Motor neuron (in vitro differentiated cells): ENCODE measurements around the gene ORC1. TPM values are rescaled to one million over a fixed set of nuclear protein-coding genes. Genes with fewer than 3 reads are reported as not detected.
"Not testable (repeated sequence)": the region's sequence is repeated elsewhere in the genome, so short reads cannot be mapped to it uniquely, and the experiment has no call there.

Source experiments
- ATAC-seq, 8 experiments: fragments of 200-7000 bp; cut with Tn5 transposase; replicated peaks in 6 of 8; 2 replicates each; pipeline ENCODE4 v1.8.0; 2021; ENCODE audit warnings: mild to moderate bottlenecking in 8 of 8, moderate library complexity in 8 of 8
- H3K27ac ChIP-seq, 2 donors: fragments of 250-450 bp; sonication (Bioruptor Pico); 2 replicates each; pipeline ENCODE4 v1.9.0; 2021; ENCODE audit warnings: antibody characterized with exemption in 2 of 2, mild to moderate bottlenecking in 2 of 2, moderate library complexity in 1 of 2
- H3K4me1 ChIP-seq, 2 donors: fragments of 250-450 bp; sonication (Bioruptor Pico); replicated peaks in 1 of 2; 2 replicates each; pipeline ENCODE4 v1.6.1; 2021; ENCODE audit warnings: antibody characterized with exemption in 2 of 2, mild to moderate bottlenecking in 2 of 2, moderate library complexity in 1 of 2
- H3K4me3 ChIP-seq, 5 donors: fragments of 250-450 bp; sonication (Bioruptor Pico); 2 replicates each; pipeline ENCODE4 v1.9.0; 2021; ENCODE audit warnings: antibody characterized with exemption in 5 of 5, mild to moderate bottlenecking in 5 of 5, moderate library complexity in 4 of 5
- WGBS, 10 experiments: fragments of 450-650 bp; shearing (Covaris generic); methylation state at CpG; one replicate each; pipeline ENCODE4 v1.0.0; 2022; 5-methylcytosine and 5-hydroxymethylcytosine counted together
- in situ Hi-C, 9 experiments: fragments of 400-800 bp; cut with MboI; loops; one replicate each; pipeline ENCODE4 v1.15.0; 2021; ENCODE audit warnings: low sequenced_read_pairs in 9 of 9, low pct_unique_long_range_greater_than_20kb in 2 of 9; ENCODE audit not compliant: unreplicated experiment in 9 of 9
- total RNA-seq, 8 experiments: library from RNA; unstranded; fragments of 300-600 nt; gene quantifications; 2 replicates each; pipeline versions ENCODE4 v1.2.3 to v1.2.4, GENCODE V29; 2022

ORC1 gene
- total RNA-seq, 8 experiments from 2014 or later = 0.64 to 25.6 (median 1.6) TPM

- no peak overlapping the region for H3K27ac ChIP-seq
- WGBS, 10 experiments = 45 to 100% (median 95%) methylated on average over 1 of the region's 1 CpG; no CpG with 5 or more reads in 2 of the 10 experiments
- no peaks in the 10 kb centered on the region for H3K4me1 ChIP-seq
- H3K4me3 ChIP-seq = no peak overlapping the region
- in situ Hi-C loops = no loop called here
- ATAC-seq = no peak
These were observed 16.5 kb upstream of the ORC1 start for GRCh38 chr1:52420713-52421112.

- Histone ChIP-seq H3K4me1 (no peaks in the 10 kb centered on the region), H3K4me3 (no peak overlapping the region), H3K27ac (no peak overlapping the region)
- in situ Hi-C loops = no loop called here
- WGBS, 10 experiments = 50 to 100% (median 96%) methylated on average over 1 to 2 of the region's 2 CpGs
- no peak for ATAC-seq
These were observed 12.6 kb upstream of the ORC1 start for GRCh38 chr1:52416811-52417210.

- H3K4me3 ChIP-seq = no peak overlapping the region
- no peaks in the 10 kb centered on the region for H3K4me1 ChIP-seq
- no peak overlapping the region for H3K27ac ChIP-seq
- in situ Hi-C loops = no loop called here
- no peak for ATAC-seq
These were observed 10.7 kb upstream of the ORC1 start for GRCh38 chr1:52414942-52415341.

GRCh38 chr1:52413410-52413989 is 9.3 kb upstream of the ORC1 start:
- no peak for ATAC-seq
- no peaks in the 10 kb centered on the region for H3K4me1 ChIP-seq
- H3K4me3 ChIP-seq = no peak overlapping the region
- H3K27ac ChIP-seq = no peak overlapping the region
- in situ Hi-C loops = no loop called here
- WGBS, 10 experiments = 88 to 100% (median 95%) methylated on average over 1 to 10 of the region's 10 CpGs; no CpG with 5 or more reads in 4 of the 10 experiments

- H3K4me3 ChIP-seq = peak overlapping the region; percentile 70 to 95 (median 91)
- in situ Hi-C loops = no loop called here
- ATAC-seq = no peak
- peaks cover 6 to 13% of the 10 kb centered on the region in 2 donors for H3K4me1 ChIP-seq
- peak overlapping the region; percentile 82 to 96 for H3K27ac ChIP-seq
- WGBS, 10 experiments = 0 to 7% (median 1%) methylated on average over 1 to 8 of the region's 8 CpGs; no CpG with 5 or more reads in 1 of the 10 experiments
These were observed 734 bp upstream of the ORC1 start for GRCh38 chr1:52404975-52405338.

GRCh38 chr1:52403566-52404115 is 582 bp downstream of the ORC1 start:
- Histone ChIP-seq H3K4me3 (peak overlapping the region; percentile 70 to 95 (median 91)), H3K27ac (peak overlapping the region in 1 of 2 donors; percentile 5), H3K4me1 (peaks cover 6 to 13% of the 10 kb centered on the region in 2 donors)
- 0 to 20% (median 0%) methylated on average over 2 to 16 of the region's 16 CpGs for WGBS, 10 experiments
- in situ Hi-C loops = no loop called here
- peak in 7 of 8 experiments; percentile 29 to 45 (median 36) for ATAC-seq

- ATAC-seq = no peak
- no peak overlapping the region for H3K4me3 ChIP-seq
- H3K27ac ChIP-seq = no peak overlapping the region
- peaks cover 6 to 13% of the 10 kb centered on the region in 2 donors for H3K4me1 ChIP-seq
- WGBS, 10 experiments = 17 to 68% (median 50%) methylated on average over 1 to 3 of the region's 3 CpGs; no CpG with 5 or more reads in 1 of the 10 experiments
- in situ Hi-C loops = no loop called here
These were observed 1.4 kb downstream of the ORC1 start for GRCh38 chr1:52402860-52403240.

- no peak for ATAC-seq
- in situ Hi-C loops = no loop called here
- 91 to 100% (median 95%) methylated on average over 4 to 6 of the region's 6 CpGs; no CpG with 5 or more reads in 2 of the 10 experiments for WGBS, 10 experiments
- Histone ChIP-seq H3K4me3 (no peak overlapping the region), H3K27ac (no peak overlapping the region), H3K4me1 (peaks cover 3 to 6% of the 10 kb centered on the region in 2 donors)
These were observed 4.1 kb downstream of the ORC1 start for GRCh38 chr1:52400131-52400530.

- no peak overlapping the region for H3K4me3 ChIP-seq
- peaks cover 3 to 6% of the 10 kb centered on the region in 2 donors for H3K4me1 ChIP-seq
- ATAC-seq = no peak
- WGBS, 10 experiments = 89 to 100% (median 95%) methylated on average over 3 of the region's 3 CpGs; no CpG with 5 or more reads in 3 of the 10 experiments
- no peak overlapping the region for H3K27ac ChIP-seq
- in situ Hi-C loops = no loop called here
These were observed 4.6 kb downstream of the ORC1 start for GRCh38 chr1:52399629-52400028.

GRCh38 chr1:52393174-52393573 is 11.0 kb downstream of the ORC1 start:
- ATAC-seq = no peak
- no peaks in the 10 kb centered on the region for H3K4me1 ChIP-seq
- H3K27ac ChIP-seq = no peak overlapping the region
- in situ Hi-C loops = no loop called here
- WGBS, 10 experiments = 81 to 100% (median 93%) methylated on average over 2 to 5 of the region's 5 CpGs; no CpG with 5 or more reads in 2 of the 10 experiments
- H3K4me3 ChIP-seq = no peak overlapping the region

- in situ Hi-C loops = no loop called here
- no peak overlapping the region for H3K27ac ChIP-seq
- no peak for ATAC-seq
- H3K4me3 ChIP-seq = no peak overlapping the region
- no peaks in the 10 kb centered on the region for H3K4me1 ChIP-seq
- 78 to 100% (median 100%) methylated on average over 1 to 5 of the region's 5 CpGs; no CpG with 5 or more reads in 1 of the 10 experiments for WGBS, 10 experiments
These were observed 17.8 kb downstream of the ORC1 start for GRCh38 chr1:52386458-52386857.

- ATAC-seq = no peak
- in situ Hi-C loops = no loop called here
- H3K4me3 ChIP-seq = no peak overlapping the region
- no peaks in the 10 kb centered on the region for H3K4me1 ChIP-seq
- 90 to 100% (median 98%) methylated on average over 1 to 3 of the region's 3 CpGs; no CpG with 5 or more reads in 4 of the 10 experiments for WGBS, 10 experiments
- H3K27ac ChIP-seq = no peak overlapping the region
These were observed 18.8 kb downstream of the ORC1 start for GRCh38 chr1:52385376-52385775.

GRCh38 chr1:52369851-52370250 is 34.4 kb downstream of the ORC1 start:
- WGBS, 10 experiments = 56 to 100% (median 100%) methylated on average over 1 of the region's 1 CpG; no CpG with 5 or more reads in 7 of the 10 experiments
- H3K4me3 ChIP-seq, ATAC-seq, H3K27ac ChIP-seq, in situ Hi-C loops: not testable (repeated sequence)
- peaks cover 8 to 10% of the 10 kb centered on the region in 2 donors for H3K4me1 ChIP-seq
